B cell (primary cell): Measurements from ENCODE around the gene SURF6. TPM values are rescaled to one million over a fixed set of nuclear protein-coding genes. Genes with fewer than 3 reads are reported as not detected.

ENCODE experiments used
- ATAC-seq: fragments of 200-7000 bp; cut with Tn5 transposase; one replicate; pipeline ENCODE4 v1.10.0; 2021; ENCODE audit warnings: low read depth, mild to moderate bottlenecking, moderate number of reproducible peaks, moderate library complexity
- CTCF ChIA-PET: fragments of 350-600 bp; sonication (Branson Sonifier 250); formaldehyde crosslinking; loops from one replicate; lab custom pipeline; 2021; ENCODE audit warnings: antibody characterized with exemption, inconsistent platforms; lab: Charles Lee
- POLR2A ChIA-PET: fragments of 350-600 bp; sonication (Branson Sonifier 250); formaldehyde crosslinking; loops from one replicate; lab custom pipeline; 2021; ENCODE audit warnings: antibody characterized with exemption; lab: Charles Lee
- DNase-seq: peaks from one replicate; pipeline ENCODE4 v3.0.0; 2013
- H2AFZ ChIP-seq: 2 replicates; pipeline ENCODE4 v1.6.1; 2012; ENCODE audit warnings: mild to moderate bottlenecking, low read depth, low read length; ENCODE audit not compliant: insufficient read depth, poor library complexity, severe bottlenecking
- H3K27ac ChIP-seq, 2 donors: 1 replicate in 1 of 2; 2 replicates in 1 of 2; pipeline ENCODE4 v1.5.1; 2012 to 2013; ENCODE audit warnings: low read length in 2 of 2, mild to moderate bottlenecking in 2 of 2, moderate library complexity in 1 of 2
- H3K27me3 ChIP-seq, 4 experiments: fragments of 200-600 bp in 1 of 4; sonication (generic) in 1 of 4; replicated peaks in 1 of 4; 1 replicate in 2 of 4; 2 replicates in 2 of 4; pipeline versions ENCODE4 v1.6.1 to v1.7.0; 2013 to 2016; ENCODE audit warnings: low read length in 3 of 4, mild to moderate bottlenecking in 2 of 4, mixed read lengths in 1 of 4, moderate library complexity in 1 of 4; ENCODE audit not compliant: insufficient read depth in 4 of 4, control insufficient read depth in 3 of 4; ENCODE audit errors: control extremely low read depth in 1 of 4
- H3K36me3 ChIP-seq, 2 experiments: replicated peaks in 1 of 2; 1 replicate in 1 of 2; 2 replicates in 1 of 2; pipeline versions ENCODE4 v1.6.1 to v1.7.1; 2013; ENCODE audit warnings: low read length in 1 of 2; ENCODE audit not compliant: insufficient read depth in 2 of 2, control insufficient read depth in 1 of 2; ENCODE audit errors: control extremely low read depth in 1 of 2, extremely low read depth in 1 of 2
- H3K4me1 ChIP-seq, 2 donors: fragments of 200-600 bp in 1 of 2; sonication (generic) in 1 of 2; 1 replicate in 1 of 2; 2 replicates in 1 of 2; pipeline versions ENCODE4 v1.5.1 to v1.6.1; 2013 to 2017; ENCODE audit warnings: low read length in 2 of 2; ENCODE audit not compliant: control insufficient read depth in 2 of 2, insufficient read depth in 2 of 2
- H3K4me2 ChIP-seq: replicated peaks from 2 replicates; pipeline ENCODE3; 2012; ENCODE audit warnings: mild to moderate bottlenecking, low read depth, low read length; ENCODE audit not compliant: poor library complexity, severe bottlenecking
- H3K4me3 ChIP-seq, 5 experiments: fragments of 200-600 bp in 1 of 5; sonication (generic) in 1 of 5; 1 replicate in 3 of 5; 2 replicates in 2 of 5; pipeline versions ENCODE4 v1.5.1 to v1.7.0; 2011 to 2016; ENCODE audit warnings: low read length in 4 of 5, mild to moderate bottlenecking in 4 of 5, low read depth in 2 of 5, control low read depth in 1 of 5, moderate library complexity in 1 of 5; ENCODE audit not compliant: insufficient read depth in 1 of 5; ENCODE audit errors: control extremely low read depth in 1 of 5, extremely low read depth in 1 of 5
- H3K79me2 ChIP-seq: fragments of 200-600 bp; sonication (generic); one replicate; pipeline ENCODE4 v1.6.0; 2016; ENCODE audit warnings: low read length; ENCODE audit not compliant: control insufficient read depth, insufficient read depth
- H3K9ac ChIP-seq: fragments of 200-600 bp; sonication (generic); 2 replicates; pipeline ENCODE4 v1.6.1; 2017; ENCODE audit warnings: mild to moderate bottlenecking, low read length, moderate library complexity
- H3K9me3 ChIP-seq, 3 donors: one replicate each; pipeline versions ENCODE4 v1.6.1 to v1.7.1; 2013; ENCODE audit warnings: low read length in 2 of 3; ENCODE audit not compliant: control insufficient read depth in 2 of 3, insufficient read depth in 1 of 3; ENCODE audit errors: control extremely low read depth in 1 of 3
- H4K20me1 ChIP-seq: 2 replicates; pipeline ENCODE4 v1.6.0; 2012; ENCODE audit warnings: mild to moderate bottlenecking, low read length; ENCODE audit not compliant: insufficient read depth, control insufficient read depth, poor library complexity, severe bottlenecking
- H3K27ac Mint-ChIP-seq: one replicate; pipeline ENCODE4 v1.8.0; 2021; ENCODE audit warnings: mixed read lengths
- H3K27me3 Mint-ChIP-seq: one replicate; pipeline ENCODE4 v1.8.0; 2021; ENCODE audit warnings: mixed read lengths
- H3K4me1 Mint-ChIP-seq: one replicate; pipeline ENCODE4 v1.8.0; 2021; ENCODE audit warnings: mixed read lengths
- H3K4me3 Mint-ChIP-seq: one replicate; pipeline ENCODE4 v1.8.0; 2021; ENCODE audit warnings: mixed read lengths
- H3K9me3 Mint-ChIP-seq: one replicate; pipeline ENCODE4 v1.8.0; 2022; ENCODE audit warnings: mixed read lengths; ENCODE audit not compliant: insufficient read depth
- EZH2 ChIP-seq: IDR thresholded peaks from 2 replicates; pipeline ENCODE4 v1.6.1; 2012; ENCODE audit warnings: borderline replicate concordance, low read depth, mild to moderate bottlenecking, moderate library complexity, low read length; ENCODE audit not compliant: insufficient read depth, poor library complexity, severe bottlenecking
- WGBS: methylation state at CpG from one replicate; pipeline ENCODE4 v1.1.5; 2013; ENCODE audit warnings: missing lambda C conversion rate; ENCODE audit not compliant: insufficient coverage; 5-methylcytosine and 5-hydroxymethylcytosine counted together
- intact Hi-C: fragments of 100-400 bp; cut with micrococcal nuclease; formaldehyde crosslinking; loops from one replicate; pipeline ENCODE4 v1.10.0; 2022
- polyA plus RNA-seq: library from polyadenylated mRNA; depleted of rRNA; stranded (reverse); fragments of >200 nt; gene quantifications from 2 replicates; pipeline ENCODE4 v1.2.3, GENCODE V29; 2012
- total RNA-seq, 2 donors: library from RNA; stranded (reverse); fragments of 120-200 nt in 1 of 2; gene quantifications; 1 replicate in 1 of 2; 2 replicates in 1 of 2; pipeline versions ENCODE4 v1.2.3 to v1.2.4, GENCODE V29; 2013 to 2022
- TF ChIP-seq, protein P1 (sequence below): fragments of 200-600 bp; IDR thresholded peaks from one replicate; pipeline ENCODE4 v1.8.0; 2022; ENCODE audit warnings: antibody characterized with exemption, mild to moderate bottlenecking

Gene SURF6
- total and polyA plus RNA-seq, 2 donors (not counting 1 experiment from before 2014, with no cell fraction given) = 14.7 to 25.9 TPM

DNA sequence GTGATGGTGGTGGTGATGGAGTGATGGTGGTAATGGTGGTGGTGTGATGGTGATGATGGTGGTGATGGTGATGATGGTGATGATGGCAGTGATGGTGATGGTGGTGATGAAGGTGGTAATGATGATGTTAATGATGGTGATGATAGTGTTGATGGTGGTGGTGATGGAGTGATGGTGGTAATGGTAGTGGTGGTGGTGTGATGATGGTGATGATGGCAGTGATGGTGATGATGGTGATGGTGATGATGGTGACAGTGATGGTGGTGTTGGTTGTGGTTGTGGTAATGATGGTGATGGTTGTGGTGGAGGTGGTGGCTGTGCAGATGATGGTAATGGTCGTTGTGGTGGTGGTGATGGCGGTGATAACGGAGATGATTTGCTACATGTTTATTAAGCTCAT lies 47.5 kb upstream of the SURF6 start:
- intact Hi-C loops = no loop called here
- 100% methylated on average over 3 of the region's 3 CpGs for WGBS
- CTCF ChIA-PET = no interaction called here

DNA sequence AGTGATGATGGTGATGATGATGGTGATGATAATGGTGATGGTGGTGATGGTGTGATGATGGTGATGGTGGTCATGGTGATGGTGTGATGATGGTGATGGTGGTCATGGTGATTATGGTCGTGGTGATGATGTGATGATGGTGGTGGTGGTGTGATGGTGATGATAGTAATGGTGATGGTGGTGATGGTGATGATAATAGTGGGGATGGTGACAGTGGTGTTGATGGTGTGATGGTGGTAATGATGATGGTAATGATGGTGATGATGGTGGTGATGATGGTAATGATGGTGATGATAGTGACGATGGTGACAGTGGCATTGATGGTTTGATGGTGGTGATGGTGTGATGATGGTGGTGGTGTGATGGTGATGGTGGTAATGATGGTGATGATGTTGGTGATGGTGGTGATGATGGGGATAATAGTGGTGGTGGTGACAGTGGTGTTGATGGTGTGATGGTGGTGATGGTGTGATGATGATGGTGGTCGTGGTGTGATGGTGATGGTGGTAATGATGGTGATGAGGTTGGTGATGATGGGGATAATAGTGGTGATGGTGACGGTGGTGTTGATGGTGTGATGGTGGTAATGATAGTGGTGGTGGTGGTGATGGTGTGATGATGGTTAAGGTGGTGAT lies 46.6 kb upstream of the SURF6 start:
- Histone ChIP-seq H3K27ac (no peak overlapping the region), H3K9me3 (no peaks in the 10 kb centered on the region), H3K9ac (no peak overlapping the region), H4K20me1 (no peaks in the 10 kb centered on the region), H3K36me3 (no peaks in the 10 kb centered on the region), H2AFZ (no peak overlapping the region), H3K4me1 (no peaks in the 10 kb centered on the region), H3K27me3 (no peaks in the 10 kb centered on the region), H3K4me2 (no peak overlapping the region), H3K4me3 (no peak overlapping the region), H3K79me2 (no peaks in the 10 kb centered on the region)
- no peak overlapping the region for H3K4me3 Mint-ChIP-seq
- TF ChIP-seq, protein P1, sequence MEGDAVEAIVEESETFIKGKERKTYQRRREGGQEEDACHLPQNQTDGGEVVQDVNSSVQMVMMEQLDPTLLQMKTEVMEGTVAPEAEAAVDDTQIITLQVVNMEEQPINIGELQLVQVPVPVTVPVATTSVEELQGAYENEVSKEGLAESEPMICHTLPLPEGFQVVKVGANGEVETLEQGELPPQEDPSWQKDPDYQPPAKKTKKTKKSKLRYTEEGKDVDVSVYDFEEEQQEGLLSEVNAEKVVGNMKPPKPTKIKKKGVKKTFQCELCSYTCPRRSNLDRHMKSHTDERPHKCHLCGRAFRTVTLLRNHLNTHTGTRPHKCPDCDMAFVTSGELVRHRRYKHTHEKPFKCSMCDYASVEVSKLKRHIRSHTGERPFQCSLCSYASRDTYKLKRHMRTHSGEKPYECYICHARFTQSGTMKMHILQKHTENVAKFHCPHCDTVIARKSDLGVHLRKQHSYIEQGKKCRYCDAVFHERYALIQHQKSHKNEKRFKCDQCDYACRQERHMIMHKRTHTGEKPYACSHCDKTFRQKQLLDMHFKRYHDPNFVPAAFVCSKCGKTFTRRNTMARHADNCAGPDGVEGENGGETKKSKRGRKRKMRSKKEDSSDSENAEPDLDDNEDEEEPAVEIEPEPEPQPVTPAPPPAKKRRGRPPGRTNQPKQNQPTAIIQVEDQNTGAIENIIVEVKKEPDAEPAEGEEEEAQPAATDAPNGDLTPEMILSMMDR = no peak
- TF ChIP-seq EZH2 = no peak
- ATAC-seq (no peak), DNase-seq (no peak)
- H3K27me3 Mint-ChIP-seq = no peaks in the 10 kb centered on the region
- no peak overlapping the region for H3K27ac Mint-ChIP-seq
- intact Hi-C loops = no loop called here
- no peaks in the 10 kb centered on the region for H3K4me1 Mint-ChIP-seq
- WGBS = 97% methylated on average over 4 of the region's 4 CpGs
- ChIA-PET POLR2A (no interaction called here), CTCF (no interaction called here)
- no peaks in the 10 kb centered on the region for H3K9me3 Mint-ChIP-seq

More for the DNA sequence above, 47.5 kb upstream of the SURF6 start:
- Histone ChIP-seq H3K4me2 (no peak overlapping the region), H3K27ac (no peak overlapping the region), H3K79me2 (no peaks in the 10 kb centered on the region), H3K4me1 (no peaks in the 10 kb centered on the region), H3K9me3 (no peaks in the 10 kb centered on the region), H3K27me3 (no peaks in the 10 kb centered on the region), H4K20me1 (no peaks in the 10 kb centered on the region), H3K9ac (no peak overlapping the region), H2AFZ (no peak overlapping the region), H3K36me3 (no peaks in the 10 kb centered on the region), H3K4me3 (no peak overlapping the region)
- Mint-ChIP-seq H3K4me3 (no peak overlapping the region), H3K27ac (no peak overlapping the region), H3K4me1 (no peaks in the 10 kb centered on the region), H3K9me3 (no peaks in the 10 kb centered on the region), H3K27me3 (no peaks in the 10 kb centered on the region)
- DNase-seq = no peak
- POLR2A ChIA-PET = no interaction called here
- ATAC-seq = no peak
- no peak for TF ChIP-seq EZH2
- TF ChIP-seq, protein P1 = no peak
